GM12878 (cell line): ENCODE measurements around the gene GPR89B.

Source experiments
- BHLHE40 ChIP-seq, 2 experiments: fragments of 450-650 bp in 1 of 2; IDR thresholded peaks; 2 replicates each; pipeline ENCODE4 v1.6.1; 2011 to 2017; ENCODE audit warnings: low read depth in 2 of 2, borderline replicate concordance in 1 of 2, improper control_type of control experiment in 1 of 2, low read length in 1 of 2, mild to moderate bottlenecking in 1 of 2
- BRCA1 ChIP-seq: IDR thresholded peaks from 2 replicates; pipeline ENCODE4 v1.6.1; 2011; ENCODE audit warnings: low read depth, low read length, improper control_type of control experiment
- CTCF ChIP-seq, 3 experiments: IDR thresholded peaks in 2 of 3; conservative IDR thresholded peaks in 1 of 3; 2 replicates each; pipeline ENCODE4 v1.5.1; 2011; ENCODE audit warnings: low read depth in 3 of 3, low read length in 3 of 3, mild to moderate bottlenecking in 3 of 3, control low read depth in 2 of 3, moderate library complexity in 2 of 3, inconsistent platforms in 1 of 3, mixed read lengths in 1 of 3; ENCODE audit not compliant: control insufficient read depth in 2 of 3, insufficient read depth in 1 of 3; ENCODE audit errors: extremely low read depth in 1 of 3
- JUND ChIP-seq: IDR thresholded peaks from 2 replicates; pipeline ENCODE4 v1.6.1; 2012; ENCODE audit warnings: low read depth, mild to moderate bottlenecking, low read length, improper control_type of control experiment, moderate library complexity
- MTA2 ChIP-seq: fragments of 450-650 bp; IDR thresholded peaks from 2 replicates; pipeline ENCODE4 v1.6.1; 2016; ENCODE audit warnings: low read depth, mild to moderate bottlenecking, moderate library complexity
- MTA3 ChIP-seq: IDR thresholded peaks from 2 replicates; pipeline ENCODE4 v1.6.1; 2012; ENCODE audit warnings: low read length, inconsistent platforms, borderline replicate concordance
- MXI1 ChIP-seq: fragments of 150-350 bp; IDR thresholded peaks from 2 replicates; pipeline ENCODE4 v1.6.1; 2011; ENCODE audit warnings: low read depth, mild to moderate bottlenecking, inconsistent platforms, low read length, improper control_type of control experiment
- MYC ChIP-seq: IDR thresholded peaks from 2 replicates; pipeline ENCODE4 v1.6.1; 2011; ENCODE audit warnings: mild to moderate bottlenecking, low read length, moderate library complexity, inconsistent platforms; ENCODE audit not compliant: insufficient read depth, insufficient replicate concordance, insufficient read length, severe bottlenecking
- NFXL1 ChIP-seq: fragments of 450-650 bp; IDR thresholded peaks from 2 replicates; pipeline ENCODE4 v1.6.1; 2017; ENCODE audit warnings: antibody characterized with exemption, mild to moderate bottlenecking, borderline replicate concordance
- POLR2A ChIP-seq: IDR thresholded peaks from 2 replicates; pipeline ENCODE4 v1.6.1; 2011; ENCODE audit warnings: low read depth, mild to moderate bottlenecking, low read length
- RELA ChIP-seq: fragments of 450-650 bp; IDR thresholded peaks from 2 replicates; pipeline ENCODE4 v1.8.0; 2014; ENCODE audit warnings: borderline replicate concordance; ENCODE audit not compliant: partially characterized antibody
- RFX5 ChIP-seq: IDR thresholded peaks from 2 replicates; pipeline ENCODE4 v1.6.1; 2011; ENCODE audit warnings: low read depth, low read length, improper control_type of control experiment
- USF2 ChIP-seq: IDR thresholded peaks from 2 replicates; pipeline ENCODE4 v1.6.1; 2011; ENCODE audit warnings: low read depth, low read length, improper control_type of control experiment, borderline replicate concordance

GRCh38 chr1:147919896-147920295 is 8.3 kb upstream of the GPR89B start:
- TF ChIP-seq JUND (no peak), MYC (no peak), CTCF (IDR thresholded peaks at IDR 0.05 in 2 of 3, conservative IDR thresholded peaks at IDR 0.05 in 1 of 3; ENCODE audit: control insufficient read depth in 2 of 3, extremely low read depth in 1 of 3, insufficient read depth in 1 of 3, low read depth in 3 of 3, low read length in 3 of 3) (no peak), USF2 (no peak), POLR2A (no peak), RFX5 (no peak), BHLHE40 (IDR thresholded peaks at IDR 0.05; ENCODE audit: borderline replicate concordance in 1 of 2, low read depth in 2 of 2, low read length in 1 of 2) (no peak), BRCA1 (no peak), NFXL1 (no peak), MTA2 (no peak), RELA (no peak), MTA3 (no peak), MXI1 (no peak)
